HUES6 (cell line): Measurements from ENCODE around the gene CAPG.
"Not testable (repeated sequence)": the region's sequence is repeated elsewhere in the genome, so short reads cannot be mapped to it uniquely, and the experiment has no call there.

Experiments used
- H3K27ac ChIP-seq: 2 replicates; pipeline ENCODE4 v1.7.0; 2013; ENCODE audit warnings: low read depth, mild to moderate bottlenecking, low read length, inconsistent platforms
- H3K27me3 ChIP-seq: 2 replicates; pipeline ENCODE4 v1.6.1; 2013; ENCODE audit warnings: low read length; ENCODE audit not compliant: control insufficient read depth, insufficient read depth
- H3K36me3 ChIP-seq: 2 replicates; pipeline ENCODE4 v1.6.1; 2013; ENCODE audit warnings: low read length; ENCODE audit not compliant: control insufficient read depth, insufficient read depth
- H3K4me1 ChIP-seq: 2 replicates; pipeline ENCODE4 v1.6.1; 2013; ENCODE audit warnings: low read length; ENCODE audit not compliant: control insufficient read depth, insufficient read depth
- H3K4me3 ChIP-seq: 2 replicates; pipeline ENCODE4 v1.5.1; 2013; ENCODE audit warnings: low read depth, low read length
- H3K9ac ChIP-seq: one replicate; pipeline ENCODE4 v1.6.1; 2013; ENCODE audit warnings: mild to moderate bottlenecking, low read length
- H3K9me3 ChIP-seq: 2 replicates; pipeline ENCODE4 v1.6.1; 2013; ENCODE audit warnings: low read depth, low read length; ENCODE audit not compliant: control insufficient read depth, insufficient read depth

CAPG gene

DNA sequence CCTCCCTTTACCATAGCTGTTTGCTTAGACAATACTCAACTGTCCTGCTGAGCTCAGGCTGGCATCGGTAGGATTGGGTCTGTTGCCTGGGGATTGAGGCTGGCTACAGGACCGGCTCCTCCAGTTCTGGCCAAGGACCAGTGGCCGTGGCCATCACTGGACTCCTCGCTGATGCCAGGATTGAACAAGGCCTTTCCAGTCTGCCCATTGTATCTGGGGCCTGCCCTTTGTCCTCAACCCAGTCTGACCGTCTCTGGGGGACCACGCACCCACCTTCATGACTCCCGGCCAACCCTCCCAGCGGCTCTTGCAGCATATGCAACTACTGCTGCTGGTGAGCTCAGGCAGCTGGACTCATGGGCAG, 37.0 kb upstream of the CAPG start:
- no peaks in the 10 kb centered on the region; the same call in none of the 2 replicates for H3K4me1 ChIP-seq
- H3K4me3 ChIP-seq: no peak overlapping the region
- H3K27me3 ChIP-seq: no peaks in the 10 kb centered on the region
- no peaks in the 10 kb centered on the region for H3K9me3 ChIP-seq
- no peaks in the 10 kb centered on the region for H3K36me3 ChIP-seq
- H3K9ac ChIP-seq: no peak overlapping the region
- H3K27ac ChIP-seq: no peak overlapping the region

DNA sequence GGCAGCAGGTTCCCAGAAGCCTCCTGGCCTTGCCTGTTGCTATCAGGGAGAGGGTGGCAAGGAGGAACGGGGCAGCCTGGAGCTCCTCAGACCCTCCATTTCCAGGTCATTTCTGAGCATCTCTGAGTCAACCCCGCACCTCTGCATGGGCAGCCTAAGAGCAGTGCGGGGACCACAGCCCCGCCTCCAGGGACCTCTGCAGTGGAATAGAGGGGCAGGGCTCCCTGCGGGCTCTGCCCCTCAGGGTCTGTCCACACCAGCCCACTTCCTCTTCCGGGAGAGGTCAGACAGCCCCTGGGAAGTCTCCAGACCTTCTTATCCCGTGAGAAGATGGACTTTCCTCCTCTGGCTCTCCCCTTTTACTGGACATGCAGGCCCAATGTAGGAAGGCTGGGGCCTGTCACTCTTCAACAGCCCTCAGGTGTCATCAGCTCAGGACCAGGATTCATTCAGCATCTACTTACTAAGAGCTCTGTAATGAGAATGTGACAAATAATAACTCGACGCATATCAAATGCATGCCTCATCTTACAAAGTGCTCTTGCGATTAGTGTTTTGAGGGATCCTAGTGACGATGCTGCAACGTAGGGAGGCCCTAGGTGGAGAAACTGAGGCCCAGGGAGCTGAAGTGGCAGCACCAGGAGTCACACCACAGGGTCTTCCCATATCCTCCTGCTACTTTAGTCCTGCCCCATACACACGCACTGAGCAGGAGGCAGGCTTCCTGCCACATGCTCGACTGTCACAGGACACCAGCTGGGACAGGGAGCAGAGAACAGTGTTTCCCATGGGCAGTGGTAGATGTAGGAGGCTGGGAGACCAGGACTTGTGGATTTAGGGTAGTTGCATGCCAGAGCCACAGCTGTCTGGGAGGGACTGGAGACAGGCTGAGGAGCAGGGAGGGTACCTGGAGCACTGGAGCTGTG, 36.4 kb upstream of the CAPG start:
- Histone ChIP-seq H3K4me3 (no peak overlapping the region), H3K9me3 (no peaks in the 10 kb centered on the region), H3K36me3 (no peaks in the 10 kb centered on the region), H3K27ac (no peak overlapping the region), H3K9ac (no peak overlapping the region), H3K27me3 (no peaks in the 10 kb centered on the region), H3K4me1 (no peaks in the 10 kb centered on the region; the same call in none of the 2 replicates)

GRCh38 chr2:85445316-85446295, 35.4 kb upstream of the CAPG start:
- H3K36me3 ChIP-seq: no peaks in the 10 kb centered on the region
- no peak overlapping the region for H3K9ac ChIP-seq
- H3K9me3 ChIP-seq: no peaks in the 10 kb centered on the region
- H3K4me3 ChIP-seq: no peak overlapping the region
- no peaks in the 10 kb centered on the region for H3K27me3 ChIP-seq
- H3K4me1 ChIP-seq: no peaks in the 10 kb centered on the region; the same call in none of the 2 replicates
- no peak overlapping the region for H3K27ac ChIP-seq

GRCh38 chr2:85444629-85445172, 34.5 kb upstream of the CAPG start:
- no peaks in the 10 kb centered on the region for H3K36me3 ChIP-seq
- no peaks in the 10 kb centered on the region for H3K27me3 ChIP-seq
- no peak overlapping the region for H3K9ac ChIP-seq
- H3K27ac ChIP-seq: no peak overlapping the region
- H3K4me1 ChIP-seq: no peaks in the 10 kb centered on the region; the same call in none of the 2 replicates
- H3K9me3 ChIP-seq: no peaks in the 10 kb centered on the region
- no peak overlapping the region for H3K4me3 ChIP-seq

DNA sequence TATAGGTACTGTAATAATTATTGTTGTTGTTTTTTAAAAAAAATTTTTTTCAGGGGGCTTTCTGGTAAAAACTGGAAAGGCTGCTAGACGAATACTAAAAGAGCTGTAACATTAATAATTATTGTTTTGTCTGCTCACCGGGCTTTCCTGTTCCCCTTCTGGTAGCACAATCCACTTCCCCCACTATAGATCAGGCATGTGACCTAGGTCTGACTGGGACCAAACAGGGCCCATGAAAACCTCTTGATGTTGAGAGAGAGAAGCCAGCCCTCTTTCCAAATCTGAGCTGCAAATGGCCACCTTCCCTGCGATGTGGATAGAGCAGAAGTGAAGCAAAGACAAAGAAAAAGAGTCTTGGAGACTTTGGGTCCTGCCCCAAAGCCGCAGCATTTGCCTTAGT, 31.7 kb upstream of the CAPG start:
- 0 out of 2 replicates have a peak, but pooled peaks cover 3% of the 10 kb centered on the region for H3K27me3 ChIP-seq
- peaks cover 21% of the 10 kb centered on the region for H3K4me1 ChIP-seq
- no peaks in the 10 kb centered on the region for H3K36me3 ChIP-seq
- no peak overlapping the region for H3K9ac ChIP-seq
- no peak overlapping the region for H3K4me3 ChIP-seq
- H3K27ac ChIP-seq: no peak overlapping the region
- H3K9me3 ChIP-seq: no peaks in the 10 kb centered on the region

- Histone ChIP-seq H3K36me3 (no peaks in the 10 kb centered on the region), H3K27me3 (peaks cover 7% of the 10 kb centered on the region; the same call in 1 of the 2 replicates), H3K4me1 (peaks cover 33% of the 10 kb centered on the region), H3K4me3 (no peak overlapping the region), H3K27ac (no peak overlapping the region), H3K9me3 (no peaks in the 10 kb centered on the region), H3K9ac (no peak overlapping the region)
These were observed 30.6 kb upstream of the CAPG start for GRCh38 chr2:85440729-85441128.

DNA sequence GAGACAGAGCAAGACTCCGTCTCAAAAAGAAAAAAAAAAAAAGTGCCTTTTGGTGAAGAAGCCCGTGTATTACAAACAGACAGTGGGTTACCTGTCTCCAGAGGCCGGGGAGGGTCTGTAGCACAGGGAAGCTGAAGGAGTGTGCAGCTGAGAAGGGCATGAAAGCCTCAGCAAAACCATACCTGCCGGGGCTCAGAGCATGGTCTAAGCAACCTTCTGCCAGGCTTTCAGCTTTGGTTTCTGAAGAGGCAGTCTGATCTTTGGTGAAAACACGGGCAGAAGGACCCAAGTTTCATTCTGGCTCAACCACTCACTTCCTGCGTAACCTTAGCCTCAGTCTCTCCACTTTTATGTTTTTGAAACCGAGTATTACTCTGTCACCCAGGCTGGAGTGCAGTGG, 29.8 kb upstream of the CAPG start:
- no peak overlapping the region for H3K4me3 ChIP-seq
- H3K4me1 ChIP-seq: peaks cover 40% of the 10 kb centered on the region
- H3K27ac ChIP-seq: no peak overlapping the region
- H3K9ac ChIP-seq: no peak overlapping the region
- no peaks in the 10 kb centered on the region for H3K36me3 ChIP-seq
- no peaks in the 10 kb centered on the region for H3K9me3 ChIP-seq
- peaks cover 7% of the 10 kb centered on the region; the same call in 1 of the 2 replicates for H3K27me3 ChIP-seq

- H3K9ac ChIP-seq, H3K9me3 ChIP-seq, H3K36me3 ChIP-seq, H3K27me3 ChIP-seq, H3K4me3 ChIP-seq, H3K27ac ChIP-seq: not testable (repeated sequence)
- H3K4me1 ChIP-seq: peaks cover 40% of the 10 kb centered on the region
These were observed 29.4 kb upstream of the CAPG start for GRCh38 chr2:85439569-85439968.

GRCh38 chr2:85439025-85439472, 28.9 kb upstream of the CAPG start:
- H3K4me3 ChIP-seq: no peak overlapping the region
- no peak overlapping the region for H3K27ac ChIP-seq
- no peaks in the 10 kb centered on the region for H3K36me3 ChIP-seq
- H3K27me3 ChIP-seq: peaks cover 7% of the 10 kb centered on the region; the same call in 1 of the 2 replicates
- no peak overlapping the region for H3K9ac ChIP-seq
- no peaks in the 10 kb centered on the region for H3K9me3 ChIP-seq
- peaks cover 40% of the 10 kb centered on the region for H3K4me1 ChIP-seq

- Histone ChIP-seq H3K4me1 (peaks cover 47% of the 10 kb centered on the region), H3K36me3 (no peaks in the 10 kb centered on the region), H3K9ac (peak overlapping the region; percentile 74), H3K27ac (peak overlapping the region; percentile 93; the same call in 1 of the 2 replicates), H3K4me3 (peak overlapping the region; percentile 60), H3K9me3 (no peaks in the 10 kb centered on the region), H3K27me3 (peaks cover 7% of the 10 kb centered on the region; the same call in 1 of the 2 replicates)
These were observed 28.2 kb upstream of the CAPG start for GRCh38 chr2:85438201-85439024.
